HEK293 (cell line): ENCODE measurements around the gene PRR22.

Experiments used
- BCL11A ChIP-seq: fragments of 450-650 bp; formaldehyde crosslinking; IDR thresholded peaks from 2 replicates; pipeline ENCODE4 v1.5.1; 2016; ENCODE audit warnings: low read depth, missing biosample characterization, missing genetic modification characterization
- BCL11B ChIP-seq: fragments of 450-650 bp; formaldehyde crosslinking; IDR thresholded peaks from 2 replicates; pipeline ENCODE4 v1.5.1; 2016; ENCODE audit warnings: low read depth, missing biosample characterization, missing genetic modification characterization
- GLIS1 ChIP-seq: fragments of 450-650 bp; formaldehyde crosslinking; IDR thresholded peaks from 2 replicates; pipeline ENCODE4 v1.5.1; 2016; ENCODE audit warnings: missing biosample characterization, missing genetic modification characterization
- GLIS2 ChIP-seq: fragments of 450-650 bp; formaldehyde crosslinking; IDR thresholded peaks from 2 replicates; pipeline ENCODE4 v1.5.1; 2016; ENCODE audit warnings: missing biosample characterization, missing genetic modification characterization
- HIC1 ChIP-seq: fragments of 450-650 bp; formaldehyde crosslinking; IDR thresholded peaks from 2 replicates; pipeline ENCODE4 v1.5.1; 2016; ENCODE audit warnings: missing biosample characterization, missing genetic modification characterization
- IKZF3 ChIP-seq: fragments of 450-650 bp; IDR thresholded peaks from 2 replicates; pipeline ENCODE4 v1.5.0; 2018; ENCODE audit warnings: missing biosample characterization, mild to moderate bottlenecking, missing genetic modification characterization, moderate library complexity
- KLF16 ChIP-seq: fragments of 450-650 bp; formaldehyde crosslinking; IDR thresholded peaks from 2 replicates; pipeline ENCODE4 v1.5.1; 2017; ENCODE audit warnings: missing biosample characterization, missing genetic modification characterization
- KLF8 ChIP-seq: fragments of 450-650 bp; formaldehyde crosslinking; IDR thresholded peaks from 2 replicates; pipeline ENCODE4 v1.5.1; 2016; ENCODE audit warnings: missing biosample characterization, missing genetic modification characterization
- MYNN ChIP-seq: fragments of 450-650 bp; formaldehyde crosslinking; IDR thresholded peaks from 2 replicates; pipeline ENCODE4 v1.5.1; 2016; ENCODE audit warnings: missing biosample characterization, missing genetic modification characterization, borderline replicate concordance
- PRDM1 ChIP-seq: fragments of 450-650 bp; formaldehyde crosslinking; IDR thresholded peaks from 2 replicates; pipeline ENCODE4; 2016; ENCODE audit warnings: missing biosample characterization, missing genetic modification characterization
- PRDM6 ChIP-seq: fragments of 450-650 bp; formaldehyde crosslinking; IDR thresholded peaks from 2 replicates; pipeline ENCODE4 v1.5.1; 2017; ENCODE audit warnings: missing biosample characterization, missing genetic modification characterization
- SP3 ChIP-seq: fragments of 450-650 bp; formaldehyde crosslinking; IDR thresholded peaks from 2 replicates; pipeline ENCODE4 v1.5.1; 2016; ENCODE audit warnings: missing biosample characterization, missing genetic modification characterization
- SP7 ChIP-seq: fragments of 450-650 bp; formaldehyde crosslinking; IDR thresholded peaks from 2 replicates; pipeline ENCODE4 v1.5.1; 2016; ENCODE audit warnings: missing biosample characterization, missing genetic modification characterization
- WT1 ChIP-seq: fragments of 450-650 bp; formaldehyde crosslinking; IDR thresholded peaks from 2 replicates; pipeline ENCODE4 v1.5.1; 2016; ENCODE audit warnings: missing biosample characterization, missing genetic modification characterization
- YY2 ChIP-seq: fragments of 450-650 bp; formaldehyde crosslinking; IDR thresholded peaks from 2 replicates; pipeline ENCODE4 v1.5.1; 2016; ENCODE audit warnings: missing biosample characterization, missing genetic modification characterization
- ZBTB26 ChIP-seq: fragments of 450-650 bp; formaldehyde crosslinking; optimal IDR thresholded peaks from 2 replicates; pipeline ENCODE3; 2016; ENCODE audit warnings: missing biosample characterization, mild to moderate bottlenecking, missing genetic modification characterization
- ZBTB48 ChIP-seq: fragments of 450-650 bp; formaldehyde crosslinking; IDR thresholded peaks from 2 replicates; pipeline ENCODE4 v1.5.1; 2016; ENCODE audit warnings: missing biosample characterization, missing genetic modification characterization
- ZBTB7A ChIP-seq: fragments of 450-650 bp; formaldehyde crosslinking; IDR thresholded peaks from 2 replicates; pipeline ENCODE4 v1.5.1; 2016; ENCODE audit warnings: low read depth, missing biosample characterization, missing genetic modification characterization
- ZFHX2 ChIP-seq: fragments of 450-650 bp; formaldehyde crosslinking; conservative IDR thresholded peaks from 2 replicates; pipeline ENCODE4 v1.5.1; 2016; ENCODE audit warnings: missing biosample characterization, missing genetic modification characterization
- ZNF10 ChIP-seq: fragments of 450-650 bp; formaldehyde crosslinking; IDR thresholded peaks from 2 replicates; pipeline ENCODE4 v1.5.1; 2017; ENCODE audit warnings: missing biosample characterization, missing genetic modification characterization
- ZNF184 ChIP-seq: fragments of 450-650 bp; IDR thresholded peaks from 2 replicates; pipeline ENCODE4 v1.5.1; 2018; ENCODE audit warnings: missing biosample characterization, mild to moderate bottlenecking, missing genetic modification characterization
- ZNF214 ChIP-seq: fragments of 450-650 bp; formaldehyde crosslinking; IDR thresholded peaks from 2 replicates; pipeline ENCODE4 v1.5.1; 2017; ENCODE audit warnings: missing biosample characterization, mild to moderate bottlenecking, missing genetic modification characterization, borderline replicate concordance
- ZNF248 ChIP-seq: fragments of 450-650 bp; formaldehyde crosslinking; IDR thresholded peaks from 2 replicates; pipeline ENCODE4 v1.5.1; 2017; ENCODE audit warnings: missing biosample characterization, missing genetic modification characterization
- ZNF335 ChIP-seq: fragments of 450-650 bp; formaldehyde crosslinking; conservative IDR thresholded peaks from 2 replicates; pipeline ENCODE4 v1.5.1; 2016; ENCODE audit warnings: missing biosample characterization, missing genetic modification characterization
- ZNF341 ChIP-seq: fragments of 450-650 bp; formaldehyde crosslinking; IDR thresholded peaks from 2 replicates; pipeline ENCODE4; 2016; ENCODE audit warnings: low read depth, missing biosample characterization, missing genetic modification characterization
- ZNF354C ChIP-seq: fragments of 450-650 bp; formaldehyde crosslinking; IDR thresholded peaks from 2 replicates; pipeline ENCODE4 v1.5.1; 2016; ENCODE audit warnings: missing biosample characterization, missing genetic modification characterization, low read depth, borderline replicate concordance
- ZNF561 ChIP-seq: fragments of 450-650 bp; IDR thresholded peaks from 2 replicates; pipeline ENCODE4 v1.5.1; 2018; ENCODE audit warnings: missing biosample characterization, missing genetic modification characterization, borderline replicate concordance
- ZNF658 ChIP-seq: fragments of 450-650 bp; formaldehyde crosslinking; IDR thresholded peaks from 2 replicates; pipeline ENCODE4; 2016; ENCODE audit warnings: missing biosample characterization, missing genetic modification characterization
- ZNF704 ChIP-seq: fragments of 450-650 bp; formaldehyde crosslinking; IDR thresholded peaks from 2 replicates; pipeline ENCODE4 v1.5.1; 2016; ENCODE audit warnings: missing biosample characterization, missing genetic modification characterization
- ZNF707 ChIP-seq: fragments of 450-650 bp; formaldehyde crosslinking; IDR thresholded peaks from 2 replicates; pipeline ENCODE4 v1.5.1; 2016; ENCODE audit warnings: missing biosample characterization, missing genetic modification characterization
- ZNF776 ChIP-seq: fragments of 450-650 bp; formaldehyde crosslinking; IDR thresholded peaks from 2 replicates; pipeline ENCODE4 v1.5.0; 2017; ENCODE audit warnings: missing biosample characterization, missing genetic modification characterization, borderline replicate concordance
- ZNF792 ChIP-seq: fragments of 450-650 bp; formaldehyde crosslinking; IDR thresholded peaks from 2 replicates; pipeline ENCODE4 v1.5.1; 2016; ENCODE audit warnings: missing biosample characterization, missing genetic modification characterization
- ZNF843 ChIP-seq: fragments of 450-650 bp; formaldehyde crosslinking; IDR thresholded peaks from 2 replicates; pipeline ENCODE4 v1.5.1; 2016; ENCODE audit warnings: missing biosample characterization, missing genetic modification characterization
- ZSCAN30 ChIP-seq: fragments of 450-650 bp; IDR thresholded peaks from 2 replicates; pipeline ENCODE4 v1.5.1; 2018; ENCODE audit warnings: missing biosample characterization, mild to moderate bottlenecking, missing genetic modification characterization, moderate library complexity
- ZXDB ChIP-seq: fragments of 450-650 bp; formaldehyde crosslinking; IDR thresholded peaks from 2 replicates; pipeline ENCODE4 v1.5.1; 2016; ENCODE audit warnings: missing biosample characterization, missing genetic modification characterization

The PRR22 gene

GRCh38 chr19:5828661-5829566 is 44.4 kb upstream of the PRR22 start (continued):
- TF ChIP-seq HIC1 (tag by site-specific recombination) (peak; percentile 80), GLIS2 (peak; percentile 61), ZBTB26 (tag by site-specific recombination) (peak; percentile 17), ZNF335 (peak; percentile 75), ZXDB (peak; percentile 73), ZNF184 (tag by site-specific recombination) (no peak), IKZF3 (tag by site-specific recombination) (peak; percentile 84), ZNF776 (tag by site-specific recombination) (no peak), MYNN (tag by site-specific recombination) (no peak), SP7 (tag by site-specific recombination) (peak; percentile 25; the same call in 1 of the 2 replicates), SP3 (tag by site-specific recombination) (peak; percentile 37), GLIS1 (tag by site-specific recombination) (peak; percentile 99), ZBTB48 (0 out of 2 replicates have a peak, but pooled peaks have one; percentile 7), ZNF248 (tag by site-specific recombination) (no peak), ZBTB7A (tag by site-specific recombination) (peak; percentile 63; the same call in 1 of the 2 replicates), WT1 (tag by site-specific recombination) (no peak), ZNF10 (peak; percentile 71), KLF8 (tag by site-specific recombination) (no peak), PRDM6 (tag by site-specific recombination) (no peak), YY2 (tag by site-specific recombination) (no peak), BCL11B (no peak), PRDM1 (no peak), ZNF843 (tag by site-specific recombination) (peak; percentile 57; the same call in 1 of the 2 replicates), ZSCAN30 (tag by site-specific recombination) (0 out of 2 replicates have a peak, but pooled peaks have one; percentile 62), ZFHX2 (tag by site-specific recombination) (peak; percentile 19; the same call in 1 of the 2 replicates), ZNF704 (tag by site-specific recombination) (no peak), ZNF354C (tag by site-specific recombination) (no peak), ZNF658 (tag by site-specific recombination) (no peak), ZNF561 (tag by site-specific recombination) (peak; percentile 90; the same call in 1 of the 2 replicates), ZNF214 (no peak), KLF16 (0 out of 2 replicates have a peak, but pooled peaks have one; percentile 24), BCL11A (0 out of 2 replicates have a peak, but pooled peaks have one; percentile 29), ZNF707 (no peak), ZNF792 (tag by site-specific recombination) (no peak), ZNF341 (tag by site-specific recombination) (0 out of 2 replicates have a peak, but pooled peaks have one; percentile 44)
